ENCODE results near the gene THSD7A.

- TF ChIP-seq PRDM10 (IDR thresholded peaks at IDR 0.05; ENCODE audit: partially characterized antibody) (no peak), CTCF (IDR thresholded peaks at IDR 0.05 in 2 of 3, conservative IDR thresholded peaks at IDR 0.05 in 1 of 3; ENCODE audit: insufficient read depth in 2 of 3, low read depth in 1 of 3, low read length in 3 of 3) (no peak), RBM15 (IDR thresholded peaks at IDR 0.05; ENCODE audit: insufficient read depth, low read length) (no peak), SMARCA5 (IDR thresholded peaks at IDR 0.05) (no peak), BRF2 (IDR thresholded peaks at IDR 0.05; ENCODE audit: borderline replicate concordance, insufficient read depth, insufficient read length) (no peak), BCLAF1 (IDR thresholded peaks at IDR 0.05; ENCODE audit: borderline replicate concordance in 1 of 2, control insufficient read depth in 1 of 2, low read depth in 2 of 2, low read length in 1 of 2) (no peak), ZFP30 (CRISPR knock-in tag; IDR thresholded peaks at IDR 0.05; ENCODE audit: borderline replicate concordance) (no peak)
Measured at GRCh38 chr7:11625669-11626068, 206.3 kb downstream of the THSD7A start.
